Breast epithelium (tissue), 4 donors: ENCODE measurements around the gene BCAS3. TPM values are rescaled to one million over a fixed set of nuclear protein-coding genes. Genes with fewer than 3 reads are reported as not detected.

Source experiments
- DNase-seq, 2 donors: peaks; one replicate each; pipeline ENCODE4 v3.0.0-alpha.2; 2019; ENCODE audit warnings: low spot score in 2 of 2
- H3K27ac ChIP-seq, 2 donors: fragments of 200-600 bp; sonication (generic) in 1 of 2; one replicate each; pipeline ENCODE4 v1.5.1; 2016 to 2019; ENCODE audit warnings: mild to moderate bottlenecking in 1 of 2
- H3K27me3 ChIP-seq, 2 donors: fragments of 200-600 bp; sonication (generic) in 1 of 2; one replicate each; pipeline versions ENCODE4 v1.5.1 to v1.6.0; 2017 to 2019; ENCODE audit warnings: control low read depth in 1 of 2, mild to moderate bottlenecking in 1 of 2
- H3K36me3 ChIP-seq: fragments of 200-600 bp; one replicate; pipeline ENCODE4 v1.5.1; 2019
- H3K4me1 ChIP-seq, 2 donors: fragments of 200-600 bp; sonication (generic); one replicate each; pipeline ENCODE4 v1.5.1; 2016 to 2019; ENCODE audit warnings: control low read depth in 1 of 2
- H3K4me3 ChIP-seq, 3 donors: fragments of 200-600 bp; sonication (generic); 1 replicate in 2 of 3; 2 replicates in 1 of 3; pipeline ENCODE4 v1.5.1; 2016 to 2019; ENCODE audit warnings: mild to moderate bottlenecking in 3 of 3, moderate library complexity in 2 of 3
- H3K9me3 ChIP-seq, 2 donors: fragments of 200-600 bp; sonication (generic) in 1 of 2; one replicate each; pipeline ENCODE4 v1.5.1; 2016 to 2019; ENCODE audit warnings: control low read depth in 1 of 2
- POLR2A ChIP-seq: fragments of 450-650 bp; IDR thresholded peaks from one replicate; pipeline ENCODE4 v1.6.1; 2016; ENCODE audit warnings: antibody characterized with exemption, mild to moderate bottlenecking, moderate library complexity
- POLR2AphosphoS5 ChIP-seq, 3 donors: sonication (generic); formaldehyde crosslinking; IDR thresholded peaks; one replicate each; pipeline ENCODE4 v1.6.1; 2017; ENCODE audit warnings: antibody characterized with exemption in 3 of 3
- intact Hi-C: fragments of 100-400 bp; cut with DNase I; formaldehyde crosslinking; loops from one replicate; pipeline ENCODE4 v1.15.1; 2023; ENCODE audit warnings: low total_unique reads
- total RNA-seq, 3 donors: library from RNA; depleted of rRNA; stranded (reverse); fragments of >200 nt; gene quantifications; one replicate each; pipeline ENCODE4 v1.1.0, GENCODE V29; 2016
- TF ChIP-seq, protein P1 (sequence below), 3 donors: fragments of 450-650 bp; IDR thresholded peaks; one replicate each; pipeline ENCODE4 v1.5.1; 2016 to 2017; ENCODE audit warnings: antibody characterized with exemption in 3 of 3, mild to moderate bottlenecking in 3 of 3, moderate library complexity in 3 of 3

The BCAS3 gene
- total RNA-seq, 3 donors from 2014 or later = 30.8 to 47.9 (median 31.2) TPM

DNA sequence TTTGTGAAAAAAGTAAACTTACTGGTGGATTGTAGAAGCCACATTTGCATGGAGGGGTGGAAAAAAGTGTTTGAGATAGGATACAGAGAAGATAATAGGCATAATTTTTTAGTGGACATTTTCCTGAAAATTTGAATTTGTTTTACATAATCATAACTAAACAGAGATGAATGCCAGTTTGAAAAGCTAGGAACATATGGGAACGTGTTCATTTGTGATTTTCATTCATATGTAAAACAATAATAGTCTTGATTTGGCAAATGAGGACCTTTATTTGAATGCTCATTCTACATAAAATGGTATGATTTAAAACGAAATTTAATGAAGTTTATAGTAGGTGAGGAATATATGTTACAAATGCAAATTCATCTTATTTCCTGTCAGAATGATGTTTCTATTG lies 263.9 kb downstream of the BCAS3 start:
- Histone ChIP-seq H3K27ac (no peak overlapping the region), H3K9me3 (no peaks in the 10 kb centered on the region), H3K36me3 (no peaks in the 10 kb centered on the region), H3K4me1 (peaks cover 0 to 4% of the 10 kb centered on the region in 2 donors), H3K27me3 (no peaks in the 10 kb centered on the region), H3K4me3 (no peak overlapping the region)
- intact Hi-C loops = no loop called here
- TF ChIP-seq, protein P1, sequence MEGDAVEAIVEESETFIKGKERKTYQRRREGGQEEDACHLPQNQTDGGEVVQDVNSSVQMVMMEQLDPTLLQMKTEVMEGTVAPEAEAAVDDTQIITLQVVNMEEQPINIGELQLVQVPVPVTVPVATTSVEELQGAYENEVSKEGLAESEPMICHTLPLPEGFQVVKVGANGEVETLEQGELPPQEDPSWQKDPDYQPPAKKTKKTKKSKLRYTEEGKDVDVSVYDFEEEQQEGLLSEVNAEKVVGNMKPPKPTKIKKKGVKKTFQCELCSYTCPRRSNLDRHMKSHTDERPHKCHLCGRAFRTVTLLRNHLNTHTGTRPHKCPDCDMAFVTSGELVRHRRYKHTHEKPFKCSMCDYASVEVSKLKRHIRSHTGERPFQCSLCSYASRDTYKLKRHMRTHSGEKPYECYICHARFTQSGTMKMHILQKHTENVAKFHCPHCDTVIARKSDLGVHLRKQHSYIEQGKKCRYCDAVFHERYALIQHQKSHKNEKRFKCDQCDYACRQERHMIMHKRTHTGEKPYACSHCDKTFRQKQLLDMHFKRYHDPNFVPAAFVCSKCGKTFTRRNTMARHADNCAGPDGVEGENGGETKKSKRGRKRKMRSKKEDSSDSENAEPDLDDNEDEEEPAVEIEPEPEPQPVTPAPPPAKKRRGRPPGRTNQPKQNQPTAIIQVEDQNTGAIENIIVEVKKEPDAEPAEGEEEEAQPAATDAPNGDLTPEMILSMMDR (IDR thresholded peaks at IDR 0.05) = no peak
- no peak for TF ChIP-seq POLR2A
- TF ChIP-seq POLR2AphosphoS5 (IDR thresholded peaks at IDR 0.05) = no peak
- no peak for DNase-seq

DNA sequence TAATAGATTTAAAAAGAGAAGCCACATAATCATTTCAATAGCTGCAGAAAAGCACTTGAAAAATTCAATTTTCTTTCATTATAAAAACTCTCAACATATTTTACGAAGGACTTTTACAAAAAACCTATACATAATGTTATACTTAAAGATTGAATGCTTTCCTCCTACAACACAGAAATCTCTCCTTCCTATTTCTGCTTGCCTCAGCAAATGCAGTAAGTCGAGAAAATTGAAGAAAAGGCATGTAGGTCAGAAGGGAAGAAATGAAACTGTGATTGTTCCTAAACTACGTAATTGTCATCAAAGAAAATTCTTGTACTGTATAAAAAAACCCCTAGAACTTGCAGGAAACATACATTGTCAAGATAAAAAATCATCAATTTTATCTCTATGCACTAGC lies 267.1 kb downstream of the BCAS3 start:
- H3K27ac ChIP-seq = no peak overlapping the region
- peaks cover 0 to 4% of the 10 kb centered on the region in 2 donors for H3K4me1 ChIP-seq
- H3K36me3 ChIP-seq = no peaks in the 10 kb centered on the region
- H3K4me3 ChIP-seq = no peak overlapping the region
- intact Hi-C loops = no loop called here
- H3K9me3 ChIP-seq = no peaks in the 10 kb centered on the region
- no peaks in the 10 kb centered on the region for H3K27me3 ChIP-seq
- TF ChIP-seq POLR2AphosphoS5 (IDR thresholded peaks at IDR 0.05) (no peak), POLR2A (no peak)
- TF ChIP-seq, protein P1 (IDR thresholded peaks at IDR 0.05) = no peak
- DNase-seq = no peak

DNA sequence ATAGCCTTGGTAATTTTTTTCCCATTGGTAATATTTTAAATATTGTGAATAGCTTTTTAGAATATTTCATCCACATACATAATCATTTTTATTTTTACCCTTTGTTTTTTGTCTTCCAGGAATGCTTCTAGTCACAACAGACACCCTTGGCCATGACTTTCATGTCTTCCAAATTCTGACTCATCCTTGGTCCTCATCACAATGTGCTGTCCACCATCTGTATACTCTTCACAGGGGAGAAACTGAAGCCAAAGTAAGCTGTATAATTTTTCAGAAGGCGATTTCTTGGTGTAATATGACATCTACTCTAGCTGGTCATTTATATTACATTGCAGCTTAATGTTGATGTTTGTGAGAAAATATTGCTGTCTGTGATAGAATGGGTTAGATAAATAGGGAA lies 269.4 kb downstream of the BCAS3 start:
- Histone ChIP-seq H3K4me3 (no peak overlapping the region), H3K4me1 (no peaks in the 10 kb centered on the region), H3K27ac (no peak overlapping the region), H3K27me3 (no peaks in the 10 kb centered on the region), H3K9me3 (no peaks in the 10 kb centered on the region), H3K36me3 (no peaks in the 10 kb centered on the region)
- no peak for TF ChIP-seq POLR2AphosphoS5 (IDR thresholded peaks at IDR 0.05)
- intact Hi-C loops = no loop called here
- DNase-seq = no peak

DNA sequence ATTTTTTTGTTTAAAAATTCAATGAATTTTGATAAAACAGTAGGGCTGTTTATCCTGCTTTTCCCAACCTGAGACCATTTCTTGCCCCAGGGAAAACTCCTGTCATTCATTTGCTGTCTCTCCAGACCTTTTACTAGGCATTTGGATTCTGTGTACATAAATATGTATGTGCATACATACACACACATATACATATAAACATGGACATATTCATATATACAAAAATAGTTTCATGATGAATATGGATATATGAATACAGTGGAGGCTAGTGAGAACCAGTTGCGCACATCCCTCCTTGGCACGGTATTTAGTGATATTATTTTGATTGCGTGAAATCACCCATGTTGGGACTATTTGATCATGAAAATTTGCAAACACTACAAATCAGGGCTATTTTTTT lies 269.9 kb downstream of the BCAS3 start:
- DNase-seq = no peak
- Histone ChIP-seq H3K27ac (no peak overlapping the region), H3K4me1 (no peaks in the 10 kb centered on the region), H3K27me3 (no peaks in the 10 kb centered on the region), H3K36me3 (no peaks in the 10 kb centered on the region), H3K4me3 (no peak overlapping the region), H3K9me3 (peaks cover 0 to under 1% of the 10 kb centered on the region in 2 donors)
- intact Hi-C loops = no loop called here
- no peak for TF ChIP-seq POLR2A

DNA sequence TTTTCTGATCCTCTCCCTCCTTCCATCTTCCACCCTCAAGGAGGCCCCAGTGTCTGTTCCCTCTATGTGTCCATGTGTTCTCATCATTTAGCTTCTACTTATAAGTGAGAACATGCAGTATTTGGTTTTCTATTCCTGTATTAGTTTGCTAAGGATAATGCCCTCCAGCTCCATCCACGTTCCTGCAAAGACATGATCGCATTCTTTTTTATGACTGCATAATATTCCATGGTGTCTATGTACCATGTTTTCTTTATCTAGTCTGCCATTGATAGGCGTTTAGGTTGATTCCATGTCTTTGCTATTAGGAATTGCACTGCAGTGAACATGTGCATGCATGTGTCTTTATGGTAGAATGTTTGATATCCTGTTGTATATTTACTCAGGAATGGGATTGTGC lies 275.1 kb downstream of the BCAS3 start:
- H3K27me3 ChIP-seq = no peaks in the 10 kb centered on the region
- peaks cover 0 to 12% of the 10 kb centered on the region in 2 donors for H3K9me3 ChIP-seq
- no peaks in the 10 kb centered on the region for H3K4me1 ChIP-seq
- no peak overlapping the region for H3K27ac ChIP-seq
- H3K36me3 ChIP-seq = no peaks in the 10 kb centered on the region
- no peak for DNase-seq
- TF ChIP-seq POLR2AphosphoS5 (IDR thresholded peaks at IDR 0.05) = no peak
- TF ChIP-seq POLR2A = no peak
- TF ChIP-seq, protein P1 (IDR thresholded peaks at IDR 0.05) = no peak
- no peak overlapping the region for H3K4me3 ChIP-seq
- intact Hi-C loops = no loop called here

DNA sequence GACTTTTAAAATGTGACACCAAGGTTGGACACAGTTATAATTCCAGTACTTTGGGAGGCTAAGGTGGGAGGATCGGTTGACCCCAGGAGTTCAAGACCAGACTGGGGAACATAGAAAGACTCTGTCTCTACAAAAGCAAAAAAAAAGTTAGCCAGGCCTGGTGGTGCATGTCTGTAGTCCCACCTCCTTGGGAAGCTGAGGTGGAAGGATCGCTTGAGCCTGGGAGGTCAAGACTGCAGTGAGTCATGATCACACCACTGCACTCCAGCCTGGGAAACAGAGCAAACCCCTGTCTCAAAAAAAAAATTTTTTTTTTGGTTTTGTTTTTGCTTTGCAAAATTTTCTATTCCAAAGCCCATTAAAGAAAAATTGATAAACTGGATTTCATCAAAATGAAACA lies 281.4 kb downstream of the BCAS3 start:
- Histone ChIP-seq H3K27ac (no peak overlapping the region), H3K36me3 (no peaks in the 10 kb centered on the region), H3K9me3 (peaks cover 10 to 17% of the 10 kb centered on the region in 2 donors), H3K27me3 (no peaks in the 10 kb centered on the region), H3K4me3 (no peak overlapping the region), H3K4me1 (no peaks in the 10 kb centered on the region)
- TF ChIP-seq, protein P1 (IDR thresholded peaks at IDR 0.05) = no peak
- TF ChIP-seq POLR2AphosphoS5 (IDR thresholded peaks at IDR 0.05) (no peak), POLR2A (no peak)
- DNase-seq = no peak
- intact Hi-C loops = no loop called here
